Activated naive CD8-positive, alpha-beta T cell (primary cell): ENCODE results near the gene DUOX1.
"Not testable (repeated sequence)": the region's sequence is repeated elsewhere in the genome, so short reads cannot be mapped to it uniquely, and the experiment has no call there.

Experiments used
- H3K27ac Mint-ChIP-seq: one replicate; pipeline ENCODE4 v1.8.0; 2021; ENCODE audit warnings: mixed read lengths
- H3K27me3 Mint-ChIP-seq: one replicate; pipeline ENCODE4 v1.8.0; 2021; ENCODE audit warnings: mixed read lengths
- H3K36me3 Mint-ChIP-seq: one replicate; pipeline ENCODE4 v1.8.0; 2021; ENCODE audit warnings: mixed read lengths
- H3K4me1 Mint-ChIP-seq: one replicate; pipeline ENCODE4 v1.8.0; 2021; ENCODE audit warnings: low read depth, mixed read lengths
- H3K4me3 Mint-ChIP-seq: one replicate; pipeline ENCODE4 v1.8.0; 2021; ENCODE audit warnings: mild to moderate bottlenecking, mixed read lengths
- H3K9me3 Mint-ChIP-seq: one replicate; pipeline ENCODE4 v1.8.0; 2021; ENCODE audit warnings: low read depth, mixed read lengths

Gene DUOX1

DNA sequence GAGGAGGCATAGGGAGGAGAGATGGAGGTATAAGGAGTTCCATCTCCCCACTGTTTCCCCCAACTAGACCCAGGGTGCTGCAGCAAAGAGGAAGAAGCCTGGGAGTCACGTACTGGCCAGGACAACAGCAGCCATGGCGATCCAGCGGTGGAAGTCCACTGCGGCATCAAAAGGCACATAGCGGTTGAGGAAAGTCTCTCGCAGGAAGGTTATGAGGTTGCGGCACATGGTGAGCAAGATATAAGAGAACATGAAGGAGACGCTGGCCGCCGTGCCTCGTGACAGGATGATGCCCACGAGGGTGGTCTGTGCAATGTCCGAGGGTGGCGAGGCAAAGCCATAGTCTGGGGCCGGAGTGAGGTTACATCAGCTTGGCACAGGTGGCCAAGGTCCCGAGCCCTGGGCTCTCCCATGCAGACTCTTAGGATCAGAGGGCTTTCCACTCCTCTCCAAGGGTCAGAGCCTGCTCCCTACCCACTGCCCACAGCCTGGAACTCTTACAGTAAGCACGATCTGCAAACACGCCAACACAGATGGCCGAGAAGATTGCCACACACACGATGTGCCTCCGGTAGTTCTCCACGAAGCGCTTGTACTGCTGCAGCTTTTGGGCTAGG, 30.1 kb upstream of the DUOX1 start:
- Mint-ChIP-seq H3K27ac (no peak overlapping the region), H3K36me3 (no peaks in the 10 kb centered on the region), H3K4me3 (no peak overlapping the region), H3K27me3 (no peaks in the 10 kb centered on the region), H3K9me3 (no peaks in the 10 kb centered on the region), H3K4me1 (no peaks in the 10 kb centered on the region)

DNA sequence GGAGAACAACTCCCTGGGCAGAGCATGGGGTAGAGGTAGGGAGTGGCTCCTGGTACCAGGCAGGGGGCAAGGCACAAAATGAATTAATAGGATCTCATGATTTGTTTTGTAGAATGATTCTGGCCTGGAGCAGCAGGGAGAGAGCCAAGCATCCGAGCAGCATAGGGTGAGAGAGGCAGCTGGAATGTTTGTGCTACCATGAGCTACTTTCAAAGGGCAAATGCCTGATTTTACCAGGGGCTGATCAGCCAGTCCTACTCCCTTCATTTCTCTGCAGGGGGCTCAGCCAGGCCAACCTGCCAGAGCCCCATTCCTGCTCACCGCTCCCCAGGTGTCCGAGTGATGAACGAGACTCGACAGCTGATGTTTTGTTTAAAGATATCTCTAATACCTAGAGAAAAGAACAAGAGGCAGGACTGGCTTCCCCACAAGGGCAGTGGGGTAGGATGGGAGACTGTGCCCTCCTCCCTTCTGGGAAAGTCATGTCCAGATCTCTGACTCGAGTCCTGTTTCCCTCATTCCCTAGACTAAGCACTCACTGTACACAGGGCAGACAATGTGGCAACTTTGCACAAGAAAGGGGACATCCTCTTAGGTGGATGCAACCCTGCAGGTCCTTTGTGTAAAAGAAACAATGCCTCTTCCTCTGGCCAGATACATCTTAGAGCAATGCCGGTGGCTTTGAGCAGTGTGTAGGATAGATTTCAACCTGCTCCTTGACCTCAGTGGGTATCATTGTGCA, 28.7 kb upstream of the DUOX1 start:
- Mint-ChIP-seq H3K36me3 (no peaks in the 10 kb centered on the region), H3K9me3 (no peaks in the 10 kb centered on the region), H3K27me3 (peaks cover 4% of the 10 kb centered on the region), H3K27ac (no peak overlapping the region), H3K4me3 (no peak overlapping the region), H3K4me1 (no peaks in the 10 kb centered on the region)

DNA sequence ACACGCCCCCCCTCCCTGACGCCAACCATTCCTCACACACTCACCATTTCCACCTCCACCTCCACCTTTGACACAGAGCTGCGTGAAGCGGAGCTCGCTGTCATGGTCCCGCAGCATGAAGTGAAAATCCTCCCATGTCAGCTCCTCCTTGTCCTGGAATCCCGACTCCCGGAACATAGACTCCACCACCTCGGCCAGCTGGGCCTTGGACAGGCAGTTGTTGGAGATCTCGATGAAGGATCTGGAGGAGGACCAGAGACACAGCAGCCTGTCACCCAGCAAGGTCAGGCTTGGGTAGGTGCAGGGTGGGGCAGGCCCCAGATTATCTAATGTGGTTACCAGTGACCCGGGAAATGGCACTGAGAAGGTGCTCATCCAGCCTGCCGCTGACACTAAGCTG, 28.0 kb upstream of the DUOX1 start:
- Mint-ChIP-seq H3K36me3 (no peaks in the 10 kb centered on the region), H3K9me3 (no peaks in the 10 kb centered on the region), H3K4me3 (no peak overlapping the region), H3K27ac (no peak overlapping the region), H3K4me1 (no peaks in the 10 kb centered on the region), H3K27me3 (peaks cover 4% of the 10 kb centered on the region)

DNA sequence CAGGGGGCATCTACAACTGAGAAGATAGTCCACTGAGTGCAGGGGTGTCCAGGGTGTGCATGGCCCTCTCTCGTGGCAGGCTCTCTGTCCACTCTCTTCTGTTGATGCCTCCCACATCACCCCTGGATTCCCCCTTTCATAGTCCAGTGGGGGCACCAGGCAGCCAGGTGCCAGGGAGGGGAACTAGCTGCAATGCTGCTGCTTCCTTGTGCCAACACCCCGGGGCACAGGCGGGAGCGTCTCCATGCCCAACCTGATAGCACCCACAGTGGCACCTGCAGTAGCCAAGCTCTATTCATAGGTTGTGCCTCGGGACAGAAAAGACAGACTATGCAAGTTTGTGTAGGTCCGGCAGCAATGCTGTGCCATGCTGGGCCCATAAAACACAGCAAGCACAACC, 27.6 kb upstream of the DUOX1 start:
- no peaks in the 10 kb centered on the region for H3K4me1 Mint-ChIP-seq
- peaks cover 6% of the 10 kb centered on the region for H3K27me3 Mint-ChIP-seq
- H3K36me3 Mint-ChIP-seq = no peaks in the 10 kb centered on the region
- H3K9me3 Mint-ChIP-seq = no peaks in the 10 kb centered on the region
- no peak overlapping the region for H3K27ac Mint-ChIP-seq
- H3K4me3 Mint-ChIP-seq = no peak overlapping the region

DNA sequence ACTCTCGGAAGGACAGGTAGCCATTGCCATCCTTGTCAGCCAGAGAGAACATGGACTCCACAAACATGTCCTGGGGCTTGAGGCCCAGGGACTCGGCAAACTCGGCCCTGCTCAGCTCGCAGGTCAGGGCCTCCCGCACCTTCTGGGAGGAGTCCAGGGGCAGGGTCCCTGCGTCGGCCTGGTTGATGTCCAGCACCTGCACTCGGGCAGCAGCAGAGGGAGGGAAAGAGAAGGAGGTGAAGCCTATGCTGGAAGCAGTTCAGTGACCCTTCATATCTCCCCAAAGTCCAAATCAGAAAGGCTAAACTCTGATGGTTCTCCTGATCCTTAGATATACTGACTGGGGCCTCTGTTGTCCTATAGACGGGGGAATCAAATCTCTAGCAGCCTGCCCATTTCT, 25.6 kb upstream of the DUOX1 start:
- peaks cover 15% of the 10 kb centered on the region for H3K27me3 Mint-ChIP-seq
- H3K27ac Mint-ChIP-seq, H3K4me1 Mint-ChIP-seq, H3K9me3 Mint-ChIP-seq, H3K36me3 Mint-ChIP-seq, H3K4me3 Mint-ChIP-seq: not testable (repeated sequence)

DNA sequence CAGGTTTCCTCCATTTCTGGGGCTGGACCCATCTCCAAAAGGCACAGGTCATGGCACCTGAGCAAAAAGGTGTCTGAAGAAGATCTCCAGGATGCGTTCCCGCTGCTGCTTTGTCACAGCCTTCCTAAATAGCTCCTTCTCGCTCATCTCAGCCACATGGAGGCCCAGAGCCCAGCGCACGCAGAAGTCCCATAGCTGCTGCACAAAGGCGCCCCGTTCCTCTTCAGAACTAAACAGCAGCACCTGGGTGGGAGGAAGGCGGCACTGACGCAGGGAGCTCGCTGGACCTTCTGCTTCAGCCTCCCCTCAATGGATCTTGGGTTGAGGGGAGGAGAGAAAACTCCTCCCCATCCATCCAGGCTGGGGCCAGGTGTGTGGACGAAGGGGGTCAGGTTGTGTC, 24.2 kb upstream of the DUOX1 start:
- H3K4me1 Mint-ChIP-seq = no peaks in the 10 kb centered on the region
- H3K27me3 Mint-ChIP-seq = peaks cover 22% of the 10 kb centered on the region
- H3K36me3 Mint-ChIP-seq = no peaks in the 10 kb centered on the region
- H3K27ac Mint-ChIP-seq = no peak overlapping the region
- H3K9me3 Mint-ChIP-seq = no peaks in the 10 kb centered on the region
- H3K4me3 Mint-ChIP-seq = no peak overlapping the region

DNA sequence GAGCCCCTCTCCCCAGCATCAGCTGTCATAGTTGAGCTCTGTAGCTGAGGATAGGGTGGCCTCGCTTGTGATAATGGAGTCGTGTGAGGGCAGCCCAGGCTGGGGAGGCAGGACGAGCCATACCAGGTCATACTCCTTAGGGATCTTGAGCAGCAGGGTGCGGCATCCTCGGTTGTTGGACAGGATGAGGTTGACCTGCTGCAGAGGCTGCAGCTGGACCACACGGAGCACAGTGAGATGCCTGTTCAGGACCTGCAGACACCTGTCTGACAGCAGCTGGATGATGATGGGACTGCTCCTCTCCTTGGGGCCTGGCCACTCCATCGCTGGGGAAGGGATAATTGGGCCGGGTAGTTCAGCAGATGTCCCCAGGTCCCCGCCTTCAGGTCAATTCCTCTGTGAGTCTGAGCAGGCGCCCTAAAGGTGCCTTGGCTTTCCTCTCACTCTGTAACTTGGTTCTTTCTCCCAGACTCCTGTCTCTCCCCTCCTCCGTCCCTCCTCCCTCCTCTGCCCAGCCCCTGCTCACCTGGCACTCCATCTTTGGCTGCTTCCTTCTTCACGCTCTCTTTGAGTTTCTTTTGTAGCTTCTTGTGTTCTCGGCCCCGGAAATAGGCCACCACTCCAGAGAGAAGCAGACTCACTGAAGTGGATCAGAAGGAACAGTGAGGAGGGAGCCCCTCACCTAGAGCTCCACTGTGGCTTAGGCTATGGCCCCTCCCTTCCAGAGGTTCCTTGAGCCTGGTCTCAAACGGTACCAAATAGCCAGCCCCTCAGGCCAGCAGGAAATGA, 23.6 kb upstream of the DUOX1 start:
- Mint-ChIP-seq H3K27ac (no peak overlapping the region), H3K9me3 (no peaks in the 10 kb centered on the region), H3K36me3 (no peaks in the 10 kb centered on the region), H3K27me3 (peaks cover 23% of the 10 kb centered on the region), H3K4me3 (no peak overlapping the region), H3K4me1 (no peaks in the 10 kb centered on the region)

DNA sequence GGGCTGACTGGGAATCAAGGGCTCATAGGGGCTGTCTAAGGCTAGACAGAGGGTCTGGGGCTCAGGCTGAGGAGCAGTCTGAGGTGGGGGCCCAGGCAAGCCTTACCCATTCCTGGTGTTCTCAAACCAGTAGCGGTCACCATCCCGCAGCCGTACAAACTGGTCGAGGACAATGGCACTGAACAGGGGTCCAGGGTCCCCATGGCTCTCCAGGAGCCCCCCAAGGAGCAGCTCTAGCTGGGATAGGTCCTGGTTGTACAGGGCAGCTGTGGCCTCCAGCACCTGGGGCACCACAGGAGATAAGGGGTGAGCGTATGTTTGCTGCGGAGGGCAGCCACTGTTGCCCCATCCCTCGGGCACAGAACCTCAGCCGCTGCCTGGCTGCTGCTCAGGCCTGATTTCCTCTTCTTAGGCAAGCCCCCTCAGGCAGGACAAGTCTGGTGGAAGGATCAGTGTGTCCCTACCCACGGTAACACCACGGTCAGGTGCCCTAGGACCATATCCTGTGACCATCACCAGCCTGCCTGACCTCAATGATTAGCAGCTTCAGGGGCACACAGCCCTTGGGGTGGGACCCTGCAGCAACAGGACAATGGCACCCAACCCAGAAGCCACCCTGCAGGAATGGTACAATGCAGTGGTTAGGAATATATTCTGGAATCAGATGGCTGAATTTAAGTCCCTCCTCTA, 21.7 kb upstream of the DUOX1 start:
- Mint-ChIP-seq H3K36me3 (no peaks in the 10 kb centered on the region), H3K4me3 (no peak overlapping the region), H3K27me3 (peaks cover 30% of the 10 kb centered on the region), H3K9me3 (no peaks in the 10 kb centered on the region), H3K27ac (no peak overlapping the region), H3K4me1 (peaks cover 8% of the 10 kb centered on the region)

DNA sequence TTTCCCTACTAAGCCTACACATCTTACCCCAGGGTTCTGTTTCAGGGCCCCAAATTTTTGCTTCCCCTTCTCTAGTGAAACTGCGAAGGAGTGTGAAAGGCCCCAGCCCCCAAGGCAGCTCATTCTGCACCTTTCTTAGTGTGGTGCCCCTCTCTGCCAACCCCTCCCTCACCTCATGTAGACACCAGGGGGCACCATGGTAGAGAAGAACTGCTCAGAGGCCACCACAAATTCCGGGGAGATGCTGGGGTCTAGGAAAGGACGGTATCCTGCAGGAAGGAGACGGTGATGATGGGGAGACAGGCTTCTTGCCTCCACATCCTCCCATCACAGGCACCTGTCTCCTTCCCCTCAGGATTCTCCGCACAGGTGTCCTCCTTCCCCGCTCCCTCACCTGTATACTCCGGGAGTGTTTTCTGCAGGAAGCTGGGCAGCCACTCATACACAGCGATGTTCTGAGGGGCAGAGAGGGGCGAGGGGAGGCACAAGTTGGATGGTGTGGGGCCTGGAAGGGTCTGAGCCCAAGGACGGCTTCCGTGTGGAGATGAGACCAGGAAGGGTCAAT, 19.5 kb upstream of the DUOX1 start:
- H3K4me3 Mint-ChIP-seq = no peak overlapping the region
- peaks cover 40% of the 10 kb centered on the region for H3K27me3 Mint-ChIP-seq
- no peaks in the 10 kb centered on the region for H3K9me3 Mint-ChIP-seq
- no peak overlapping the region for H3K27ac Mint-ChIP-seq
- no peaks in the 10 kb centered on the region for H3K36me3 Mint-ChIP-seq
- peaks cover 19% of the 10 kb centered on the region for H3K4me1 Mint-ChIP-seq

DNA sequence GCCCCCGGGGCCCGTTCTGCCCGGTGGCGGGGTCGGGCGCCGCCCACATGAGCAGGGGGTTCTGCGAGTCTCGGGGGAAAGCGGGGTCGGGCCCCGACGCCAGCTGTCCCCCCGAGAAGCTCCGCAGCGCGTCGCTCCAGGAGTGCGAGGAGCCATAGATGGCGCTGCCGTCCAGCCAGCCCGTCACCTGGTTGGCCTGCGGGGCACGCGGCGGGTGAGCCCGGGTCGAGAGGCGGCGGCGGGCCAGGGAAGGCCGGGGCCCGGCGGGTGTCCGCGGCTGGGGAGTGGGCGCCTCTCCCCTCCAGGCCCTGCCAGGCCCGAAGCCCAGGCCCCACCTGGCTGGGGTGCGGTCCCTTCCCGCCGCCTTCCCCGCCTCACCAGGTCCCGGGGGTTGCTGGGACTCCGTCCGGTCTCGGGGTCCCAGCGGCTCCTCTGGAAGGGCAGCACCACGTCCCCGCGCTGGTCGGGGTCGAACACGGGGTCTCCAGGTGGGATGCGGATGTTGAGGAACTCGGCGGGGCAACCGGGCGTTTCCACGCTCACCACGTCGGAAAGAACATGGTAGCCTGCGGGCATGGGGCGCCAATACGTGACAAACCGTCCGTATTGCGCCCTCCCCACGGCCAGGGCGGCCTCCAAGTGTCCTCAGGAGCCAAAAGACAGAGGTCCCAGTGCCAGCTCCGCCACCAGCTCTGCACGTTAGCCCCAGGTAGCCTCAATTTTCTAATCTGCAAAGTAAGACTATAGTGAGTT, 18.2 kb upstream of the DUOX1 start:
- H3K9me3 Mint-ChIP-seq = no peaks in the 10 kb centered on the region
- H3K4me3 Mint-ChIP-seq = peak overlapping the region; percentile 72

DNA sequence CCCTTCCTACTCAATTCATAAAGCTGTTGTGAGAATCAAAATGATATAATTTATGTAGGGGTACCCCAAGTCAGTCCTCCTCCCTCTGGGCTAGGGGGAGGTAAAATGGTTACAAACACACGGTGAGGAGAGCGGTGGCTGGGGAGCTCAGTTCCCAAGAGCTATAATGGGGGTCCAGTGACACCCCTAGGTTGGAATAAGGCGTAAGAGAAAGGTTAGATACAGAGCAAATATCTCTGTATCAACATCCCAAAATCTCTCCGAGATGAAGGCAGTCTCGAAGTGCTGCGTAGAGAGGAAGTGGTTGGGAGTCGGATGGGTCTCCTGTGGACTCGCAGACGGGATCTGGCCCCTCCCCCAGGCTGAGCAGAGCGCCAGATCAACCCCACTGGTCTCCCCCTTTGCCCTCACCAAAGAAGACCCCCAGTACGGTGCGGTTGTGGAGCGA, 17.6 kb upstream of the DUOX1 start:
- Mint-ChIP-seq H3K27me3 (peaks cover 50% of the 10 kb centered on the region), H3K9me3 (no peaks in the 10 kb centered on the region), H3K27ac (no peak overlapping the region), H3K4me3 (peak overlapping the region; percentile 72), H3K36me3 (no peaks in the 10 kb centered on the region), H3K4me1 (peaks cover 28% of the 10 kb centered on the region)

More for the DNA sequence above, 18.2 kb upstream of the DUOX1 start:
- Mint-ChIP-seq H3K36me3 (no peaks in the 10 kb centered on the region), H3K4me1 (peaks cover 26% of the 10 kb centered on the region), H3K27me3 (peaks cover 49% of the 10 kb centered on the region), H3K27ac (no peak overlapping the region)

DNA sequence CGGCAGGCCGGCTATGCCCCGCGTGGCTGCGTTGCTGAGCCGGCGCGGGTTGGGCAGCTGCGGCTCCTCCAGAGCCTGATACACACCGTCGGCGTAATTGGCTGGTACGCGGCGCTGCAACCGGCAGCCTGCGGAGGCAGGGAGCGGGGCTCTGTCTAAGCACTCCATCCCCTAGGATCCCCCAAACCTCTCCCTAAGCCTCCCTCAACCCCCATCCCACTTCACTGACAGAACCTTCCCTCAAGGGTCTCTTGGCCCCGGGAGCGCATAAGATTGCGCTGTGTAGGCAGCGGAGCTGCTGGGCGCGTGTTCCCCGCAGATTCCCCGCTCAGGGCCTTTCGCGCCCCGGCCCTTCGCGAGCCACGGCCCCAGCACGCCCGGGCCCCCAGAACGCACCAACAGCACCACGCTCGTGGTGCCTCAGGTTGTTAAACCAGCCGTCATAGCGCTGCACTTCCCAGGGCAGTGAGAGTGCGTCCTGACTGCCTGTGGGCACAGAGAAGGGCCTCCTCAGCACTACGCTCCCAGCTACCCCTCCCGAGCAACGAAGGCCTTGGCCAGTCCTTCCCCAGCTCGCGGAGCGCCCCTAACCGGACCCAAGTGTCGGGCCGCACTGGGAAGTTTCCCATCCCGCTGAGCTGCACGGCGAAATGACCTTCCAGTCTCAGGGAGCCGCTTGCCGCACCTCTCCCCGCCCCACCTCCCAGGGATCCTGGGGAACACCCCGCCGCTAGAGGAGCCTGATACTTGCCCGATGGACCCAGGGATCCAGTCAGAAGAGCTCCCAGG, 17.0 kb upstream of the DUOX1 start:
- no peak overlapping the region for H3K27ac Mint-ChIP-seq
- peak overlapping the region; percentile 72 for H3K4me3 Mint-ChIP-seq

DNA sequence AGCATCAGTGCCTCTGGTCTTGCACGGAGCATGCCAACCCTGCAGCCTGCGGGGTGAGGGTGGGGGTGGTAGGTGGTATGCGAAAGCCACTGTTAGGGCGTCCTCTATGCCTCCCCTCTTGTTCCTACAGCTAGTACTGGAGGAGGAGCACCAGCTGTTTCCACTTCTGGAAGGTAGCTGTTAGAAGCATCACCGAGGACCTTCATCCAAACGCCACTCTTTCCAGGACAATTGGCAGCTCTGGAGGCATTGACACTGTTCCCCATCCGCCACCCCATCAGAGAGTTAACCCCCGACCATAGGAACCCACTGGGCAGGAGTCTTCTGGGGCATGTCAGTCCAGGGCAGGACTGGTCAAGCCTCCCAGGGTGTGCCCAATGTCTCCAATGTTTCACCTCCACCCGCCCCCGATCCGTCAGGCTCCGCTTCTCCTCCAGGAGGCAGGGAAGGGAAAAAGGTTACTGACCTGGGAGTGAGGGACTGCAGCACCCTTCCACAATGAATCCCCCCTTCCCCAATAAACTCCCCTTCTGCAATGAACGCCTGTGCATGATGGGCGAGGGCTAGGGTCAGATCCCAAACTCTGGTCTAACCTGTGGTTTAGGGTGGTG, 16.3 kb upstream of the DUOX1 start:
- Mint-ChIP-seq H3K9me3 (no peaks in the 10 kb centered on the region), H3K36me3 (no peaks in the 10 kb centered on the region), H3K4me1 (peaks cover 39% of the 10 kb centered on the region), H3K27me3 (peaks cover 56% of the 10 kb centered on the region), H3K4me3 (peak overlapping the region; percentile 72), H3K27ac (no peak overlapping the region)

More for the DNA sequence above, 17.0 kb upstream of the DUOX1 start:
- Mint-ChIP-seq H3K9me3 (no peaks in the 10 kb centered on the region), H3K36me3 (no peaks in the 10 kb centered on the region), H3K27me3 (peaks cover 53% of the 10 kb centered on the region), H3K4me1 (peaks cover 34% of the 10 kb centered on the region)
